Subcutaneous adipose tissue (tissue), 4 donors: ENCODE measurements around the gene C1orf105. TPM values are rescaled to one million over a fixed set of nuclear protein-coding genes. Genes with fewer than 3 reads are reported as not detected.

Experiments
- total RNA-seq, 4 donors: library from RNA; depleted of rRNA; stranded (reverse); fragments of >200 nt; gene quantifications; one replicate each; pipeline ENCODE4 v1.1.0, GENCODE V29; 2016
- TF ChIP-seq, protein P1 (sequence below): fragments of 450-650 bp; IDR thresholded peaks from one replicate; pipeline ENCODE4 v1.5.1; 2016; ENCODE audit warnings: low read depth, mild to moderate bottlenecking, control low read depth, antibody characterized with exemption, moderate library complexity

The C1orf105 gene
- total RNA-seq, 4 donors from 2014 or later: not detected

DNA sequence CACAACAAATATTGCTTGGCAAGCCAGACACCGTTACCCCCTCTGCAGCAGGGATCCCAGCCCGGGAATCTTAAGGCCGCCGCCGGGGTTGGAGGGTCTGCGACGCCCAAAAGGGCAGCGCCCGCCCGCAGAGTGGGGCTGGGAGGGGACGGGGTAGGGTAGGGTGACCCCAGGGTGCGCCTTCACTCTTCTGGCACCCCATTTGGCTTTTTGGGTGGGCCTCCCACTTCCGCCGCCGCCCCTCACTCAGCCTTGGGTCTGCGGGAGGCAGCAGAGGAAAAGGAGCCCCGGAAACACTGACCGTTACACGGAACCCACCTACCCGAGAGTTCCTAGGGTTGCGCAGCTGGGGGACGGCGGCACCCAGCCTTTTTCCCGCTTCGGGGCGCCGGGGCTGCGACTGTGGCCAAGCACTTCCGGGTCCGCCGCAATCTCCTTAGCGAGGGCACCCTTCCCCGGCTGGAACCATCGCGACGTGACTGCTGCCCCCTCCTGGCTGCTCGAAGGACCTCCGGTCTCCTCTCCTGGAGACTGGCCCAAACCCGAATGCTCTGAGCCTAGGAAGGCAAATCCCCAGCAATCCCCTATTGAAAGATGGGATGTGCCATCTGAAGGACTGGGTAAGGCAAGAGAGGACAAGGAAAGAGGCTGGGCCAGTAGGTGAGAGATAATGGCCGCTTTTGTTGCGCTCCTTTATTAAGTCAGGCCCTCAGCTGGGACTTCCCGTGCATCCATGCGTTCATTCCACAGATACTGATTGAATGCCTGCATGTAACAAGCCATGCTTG lies 23.4 kb downstream of the C1orf105 start, which contains the start of gene PIGC:
TSS of gene PIGC (minus strand) at position 404 of the 788 bp plus-strand sequence. CDS start 1,447 bp downstream, outside the sequence.
- TF ChIP-seq, protein P1, sequence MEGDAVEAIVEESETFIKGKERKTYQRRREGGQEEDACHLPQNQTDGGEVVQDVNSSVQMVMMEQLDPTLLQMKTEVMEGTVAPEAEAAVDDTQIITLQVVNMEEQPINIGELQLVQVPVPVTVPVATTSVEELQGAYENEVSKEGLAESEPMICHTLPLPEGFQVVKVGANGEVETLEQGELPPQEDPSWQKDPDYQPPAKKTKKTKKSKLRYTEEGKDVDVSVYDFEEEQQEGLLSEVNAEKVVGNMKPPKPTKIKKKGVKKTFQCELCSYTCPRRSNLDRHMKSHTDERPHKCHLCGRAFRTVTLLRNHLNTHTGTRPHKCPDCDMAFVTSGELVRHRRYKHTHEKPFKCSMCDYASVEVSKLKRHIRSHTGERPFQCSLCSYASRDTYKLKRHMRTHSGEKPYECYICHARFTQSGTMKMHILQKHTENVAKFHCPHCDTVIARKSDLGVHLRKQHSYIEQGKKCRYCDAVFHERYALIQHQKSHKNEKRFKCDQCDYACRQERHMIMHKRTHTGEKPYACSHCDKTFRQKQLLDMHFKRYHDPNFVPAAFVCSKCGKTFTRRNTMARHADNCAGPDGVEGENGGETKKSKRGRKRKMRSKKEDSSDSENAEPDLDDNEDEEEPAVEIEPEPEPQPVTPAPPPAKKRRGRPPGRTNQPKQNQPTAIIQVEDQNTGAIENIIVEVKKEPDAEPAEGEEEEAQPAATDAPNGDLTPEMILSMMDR: no peak

DNA sequence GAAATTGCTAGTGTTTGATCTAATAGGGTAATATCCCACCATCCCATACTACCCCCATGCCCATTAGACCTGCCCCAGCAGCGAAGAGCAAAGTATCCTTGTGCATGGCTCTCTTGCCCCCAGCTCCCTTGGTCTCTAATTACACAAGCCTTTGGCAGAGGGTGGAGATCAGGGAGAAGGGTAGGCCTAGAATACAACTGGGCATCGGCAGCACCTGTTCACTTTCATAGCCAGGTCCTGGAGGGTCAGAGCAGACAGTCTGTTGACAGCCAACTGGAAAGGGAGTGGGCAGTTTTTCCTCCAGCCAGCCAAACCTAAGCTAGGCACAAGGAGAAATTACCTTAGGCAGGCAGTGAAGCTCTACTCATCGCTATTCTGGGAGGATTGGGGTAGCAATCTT lies 26.1 kb downstream of the C1orf105 start:
- TF ChIP-seq, protein P1: no peak

DNA sequence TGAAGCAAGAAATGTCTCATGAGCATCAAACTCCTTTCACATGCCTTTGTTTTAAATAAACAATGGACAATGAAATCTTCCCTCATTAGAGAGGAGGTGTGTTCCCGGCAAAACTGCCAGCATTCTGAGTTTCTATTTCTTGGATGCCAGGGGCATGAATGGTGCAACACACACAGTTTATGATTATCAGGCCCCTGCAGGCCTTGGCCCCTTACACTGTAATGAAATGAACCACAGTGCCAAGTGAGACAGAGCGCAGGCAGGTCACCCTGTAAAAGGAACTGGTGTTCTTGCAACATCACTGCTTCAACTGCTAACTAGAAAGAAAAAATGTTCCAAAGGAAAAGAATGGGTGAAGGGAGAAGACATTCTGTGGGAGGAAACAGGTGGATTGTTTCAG lies 27.2 kb downstream of the C1orf105 start:
- TF ChIP-seq, protein P1: no peak

DNA sequence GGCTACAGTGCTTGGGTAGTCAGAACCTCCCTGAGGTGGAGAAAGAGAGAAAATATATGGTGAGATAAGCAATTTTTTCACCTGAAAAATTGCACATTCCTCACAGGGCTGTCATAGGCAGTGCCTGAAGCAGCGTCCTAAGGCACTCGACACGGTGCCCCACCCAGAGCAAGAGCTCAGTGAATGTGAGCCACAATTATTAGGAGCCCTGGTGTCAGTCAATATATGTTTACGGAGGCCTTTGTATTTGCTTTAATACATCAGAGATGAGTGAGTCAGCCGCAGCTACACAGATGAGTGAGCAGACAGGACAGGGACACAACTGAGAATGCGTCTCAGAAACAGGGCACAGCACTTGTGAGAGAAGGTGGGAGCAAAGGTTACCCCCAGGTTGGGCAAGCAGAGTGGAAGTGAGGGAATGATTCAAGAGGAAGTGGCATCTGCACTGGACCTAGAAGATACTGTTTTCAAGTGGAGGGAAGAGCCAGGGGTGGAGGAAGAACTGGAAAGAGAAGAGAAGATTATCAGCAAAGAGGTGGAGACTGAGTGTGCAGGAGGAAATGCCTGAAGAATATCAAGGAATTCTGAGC lies 28.6 kb downstream of the C1orf105 start:
- TF ChIP-seq, protein P1: no peak

DNA sequence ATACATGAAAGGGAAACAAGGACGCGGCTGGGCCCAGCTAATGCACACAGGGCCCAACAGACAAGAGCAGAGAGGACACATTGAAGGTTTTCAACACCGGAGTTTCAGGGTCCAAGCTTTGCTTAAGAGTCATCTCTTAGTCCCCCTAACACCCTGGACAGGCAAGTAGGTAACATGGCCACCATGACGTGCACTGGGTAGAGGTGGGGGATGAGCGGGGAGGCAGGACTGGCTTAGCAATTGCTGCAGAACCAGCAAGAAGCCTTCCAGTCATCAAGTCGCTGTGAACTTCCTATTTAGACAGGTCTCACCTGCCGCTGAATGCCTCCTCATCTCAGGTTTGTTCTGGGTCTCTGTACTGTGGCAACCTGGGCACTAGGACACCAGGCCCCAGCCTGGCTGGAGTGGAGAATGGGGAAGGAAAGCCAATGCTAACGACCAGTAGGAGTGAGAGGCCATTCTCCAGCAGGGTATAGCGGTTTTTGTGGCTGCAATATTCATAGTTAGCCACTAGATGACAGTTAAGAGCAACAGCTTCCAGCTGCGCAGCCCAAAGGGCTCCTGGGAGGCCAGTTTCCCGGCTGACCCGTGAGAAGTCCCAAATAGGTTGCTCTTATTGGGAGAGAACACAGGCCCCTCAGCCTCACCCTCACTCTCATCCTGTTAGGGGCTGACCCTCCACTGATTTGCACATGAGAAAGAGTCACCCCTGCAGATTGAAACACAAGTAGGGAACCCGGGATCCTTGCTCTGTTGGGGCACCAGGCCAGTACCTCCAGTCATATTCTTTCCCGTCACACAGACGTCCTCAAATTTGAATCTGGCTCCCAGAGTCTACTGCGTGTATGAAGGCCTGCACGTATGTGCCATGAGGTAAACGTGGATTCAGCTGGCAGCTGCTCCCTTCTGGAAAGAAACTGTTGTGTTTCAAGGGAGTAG lies 29.4 kb downstream of the C1orf105 start:
- TF ChIP-seq, protein P1: no peak

DNA sequence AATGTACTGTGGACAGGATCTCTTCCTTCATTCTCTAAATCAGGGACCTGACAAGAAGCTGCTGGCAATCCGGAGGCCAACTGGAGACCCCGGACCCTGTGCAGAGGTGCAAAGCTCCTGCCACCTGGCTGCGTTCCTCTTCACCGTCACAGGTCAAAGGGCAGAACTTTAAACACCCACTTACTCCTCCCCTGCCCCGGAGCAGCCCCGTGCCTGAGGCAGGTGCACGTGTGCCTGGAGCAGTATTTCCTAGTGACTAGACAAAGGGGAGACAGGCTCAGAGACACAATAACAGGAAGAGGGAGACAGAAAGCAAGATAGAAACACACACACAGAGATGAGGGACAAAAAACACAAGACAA lies 30.0 kb downstream of the C1orf105 start:
- TF ChIP-seq, protein P1: no peak
